ENCODE data around the gene VRK3.

The VRK3 gene

DNA sequence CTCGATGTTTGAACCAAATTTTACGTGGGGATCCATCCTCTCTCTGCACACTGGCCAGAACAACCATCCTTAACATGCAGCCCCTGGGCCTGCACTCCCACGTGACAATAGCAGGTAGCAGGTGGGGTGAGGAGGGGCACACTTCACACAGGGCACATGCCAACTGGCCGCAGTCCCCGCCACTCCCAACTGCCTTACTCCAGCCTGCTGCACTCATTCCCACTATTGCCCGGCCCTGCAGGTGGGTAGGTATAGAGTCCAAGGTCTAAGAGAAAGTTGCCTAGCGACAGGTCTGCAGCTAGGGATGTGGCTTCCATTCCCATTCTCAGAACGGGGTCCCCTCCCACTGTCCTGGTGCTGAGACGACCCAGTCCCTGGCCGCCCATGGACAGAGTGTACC lies 18.0 kb downstream of the VRK3 start:
- H3K36me3 ChIP-seq = peaks cover 96% of the 10 kb centered on the region
- peaks cover 78% of the 10 kb centered on the region for H4K20me1 ChIP-seq

DNA sequence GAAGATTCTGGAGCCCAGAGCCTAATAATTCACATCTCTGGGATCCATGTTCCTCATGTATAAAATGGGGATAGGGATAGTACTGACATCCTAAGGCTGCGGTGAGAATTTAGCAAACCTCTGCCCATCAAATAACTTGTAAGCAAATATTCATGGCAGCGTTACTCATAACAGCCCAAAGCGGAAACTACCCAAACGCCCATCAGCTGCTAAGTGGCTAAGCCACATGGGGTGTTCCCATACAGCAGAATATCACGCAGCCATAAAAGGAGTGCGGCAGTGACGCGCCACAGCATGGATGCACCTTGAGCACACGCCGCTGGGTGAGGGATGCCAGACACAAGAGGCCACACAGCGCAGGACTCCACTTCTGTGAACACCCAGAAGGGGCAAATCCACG lies 19.7 kb downstream of the VRK3 start:
- peaks cover 96% of the 10 kb centered on the region for H3K36me3 ChIP-seq
- TF ChIP-seq Cebpa-rat (IDR thresholded peaks at IDR 0.05) = no peak
- peaks cover 83% of the 10 kb centered on the region for H4K20me1 ChIP-seq
- H3K27ac ChIP-seq = no peak overlapping the region
- no peaks in the 10 kb centered on the region for H3K9me3 ChIP-seq
- no peaks in the 10 kb centered on the region for H3K27me3 ChIP-seq
- peaks cover 19% of the 10 kb centered on the region for H3K4me1 ChIP-seq
- no peak overlapping the region for H3K9ac ChIP-seq
- no peak overlapping the region for H3K4me3 ChIP-seq
- H3K4me2 ChIP-seq = no peak overlapping the region

More for the DNA sequence above, 18.0 kb downstream of the VRK3 start:
- H3K27ac ChIP-seq = no peak overlapping the region
- no peaks in the 10 kb centered on the region for H3K9me3 ChIP-seq
- H3K9ac ChIP-seq = no peak overlapping the region
- H3K4me3 ChIP-seq = no peak overlapping the region
- H3K27me3 ChIP-seq = no peaks in the 10 kb centered on the region
- H3K4me2 ChIP-seq = no peak overlapping the region
- no peak for TF ChIP-seq Cebpa-rat (IDR thresholded peaks at IDR 0.05)
- H3K4me1 ChIP-seq = peaks cover 19% of the 10 kb centered on the region

DNA sequence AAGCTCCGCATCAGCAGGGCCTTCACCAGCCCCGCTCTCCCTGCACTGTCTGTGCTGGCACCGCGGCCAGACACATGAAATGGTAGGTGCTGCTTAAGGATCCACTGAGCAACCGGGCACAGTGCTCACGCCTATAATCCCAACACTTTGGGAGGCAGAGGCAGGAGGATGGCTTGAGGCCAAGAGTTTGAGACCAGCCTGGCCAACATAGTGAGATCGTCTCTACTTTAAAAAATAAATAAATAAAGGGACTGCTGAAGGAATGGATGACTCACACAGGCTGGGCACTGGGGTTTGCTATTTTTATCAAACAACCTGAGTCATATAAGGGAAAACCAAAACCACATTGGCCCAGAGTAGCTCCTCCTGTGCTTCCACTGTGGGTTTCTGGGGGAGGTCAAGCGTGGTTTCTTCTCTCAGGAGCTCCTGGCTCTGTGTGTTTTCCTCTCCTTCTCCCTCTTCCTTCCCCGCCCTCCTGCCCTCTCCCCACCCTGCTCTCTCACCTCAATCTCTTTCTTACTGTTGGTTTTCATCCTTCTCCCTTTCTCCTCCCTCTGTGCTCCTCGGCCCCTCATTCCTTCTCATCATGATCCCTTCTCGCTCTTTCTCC lies 21.3 kb downstream of the VRK3 start:
- Histone ChIP-seq H3K9me3 (no peaks in the 10 kb centered on the region), H3K27ac (peak overlapping the region; percentile 51; the same call in 1 of the 2 replicates), H3K4me3 (no peak overlapping the region), H3K4me2 (peak overlapping the region; percentile 71), H3K4me1 (peaks cover 19% of the 10 kb centered on the region), H3K9ac (peak overlapping the region; percentile 33; the same call in 1 of the 2 replicates), H4K20me1 (peaks cover 92% of the 10 kb centered on the region), H3K36me3 (peaks cover 99% of the 10 kb centered on the region), H3K27me3 (no peaks in the 10 kb centered on the region)
- TF ChIP-seq Cebpa-rat (IDR thresholded peaks at IDR 0.05) = no peak

DNA sequence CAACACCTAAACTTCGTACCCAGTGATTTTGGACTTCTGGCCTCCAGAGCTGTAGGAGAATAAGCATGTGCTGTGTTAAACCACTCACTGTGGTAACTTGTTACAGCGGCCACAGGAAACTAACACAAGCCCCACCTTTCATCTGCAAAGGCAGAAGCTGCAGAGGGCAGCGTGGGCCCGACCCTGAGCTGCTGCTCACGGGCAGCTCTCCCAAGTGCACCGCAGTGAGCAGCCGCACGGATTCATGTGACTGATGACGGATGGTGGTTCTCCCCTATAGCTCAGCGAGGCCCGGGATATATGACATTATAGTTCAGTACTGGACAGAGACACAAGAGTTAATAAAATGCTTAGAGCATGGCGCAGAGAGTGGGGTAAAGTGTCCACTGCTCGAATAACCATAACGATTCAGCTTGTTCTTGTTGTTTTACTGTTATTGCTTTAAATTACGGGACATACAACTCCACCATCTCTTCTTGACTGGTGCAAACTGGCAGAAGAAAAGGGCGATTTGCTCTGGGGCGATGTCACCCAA lies 21.9 kb downstream of the VRK3 start:
- Histone ChIP-seq H3K36me3 (peaks cover 99% of the 10 kb centered on the region), H3K9ac (no peak overlapping the region), H4K20me1 (peaks cover 92% of the 10 kb centered on the region), H3K4me2 (peak overlapping the region; percentile 71), H3K27ac (no peak overlapping the region), H3K27me3 (no peaks in the 10 kb centered on the region), H3K4me1 (peaks cover 19% of the 10 kb centered on the region), H3K9me3 (no peaks in the 10 kb centered on the region), H3K4me3 (no peak overlapping the region)
- TF ChIP-seq Cebpa-rat (IDR thresholded peaks at IDR 0.05) = no peak

DNA sequence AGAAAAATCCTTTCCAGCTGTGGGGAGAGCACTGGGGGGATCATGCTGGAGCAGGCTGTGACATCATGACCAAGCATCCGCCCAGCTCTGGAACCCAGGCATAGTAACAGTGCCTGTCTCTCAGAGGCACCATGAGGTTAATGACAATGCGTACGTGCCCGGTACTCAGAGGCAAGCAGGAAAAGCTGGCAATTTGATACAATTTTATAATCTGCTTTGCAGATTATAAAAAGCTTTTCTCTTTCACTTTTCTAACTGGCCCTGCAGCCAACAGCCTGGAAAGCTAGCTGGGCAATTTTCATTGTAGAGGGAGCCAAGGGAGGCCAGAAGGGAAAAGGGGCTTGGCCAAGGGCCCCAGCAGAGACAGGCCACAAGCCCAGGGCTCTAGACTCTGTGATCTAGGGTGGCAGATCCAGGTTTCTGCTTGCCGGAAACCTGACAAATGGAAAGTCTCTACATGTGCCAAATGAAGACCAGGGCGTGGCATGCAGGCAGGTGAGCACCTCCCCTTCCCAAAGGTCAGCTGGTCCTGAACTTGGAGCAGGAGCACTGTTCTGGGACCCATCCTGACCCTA lies 22.7 kb downstream of the VRK3 start:
- H3K9me3 ChIP-seq = no peaks in the 10 kb centered on the region
- H3K36me3 ChIP-seq = peaks cover 99% of the 10 kb centered on the region
- H3K9ac ChIP-seq = no peak overlapping the region
- H3K27ac ChIP-seq = no peak overlapping the region
- H3K27me3 ChIP-seq = no peaks in the 10 kb centered on the region
- H3K4me1 ChIP-seq = peaks cover 19% of the 10 kb centered on the region
- no peak overlapping the region for H3K4me3 ChIP-seq
- no peak for TF ChIP-seq Cebpa-rat (IDR thresholded peaks at IDR 0.05)
- H3K4me2 ChIP-seq = no peak overlapping the region
- peaks cover 92% of the 10 kb centered on the region for H4K20me1 ChIP-seq

DNA sequence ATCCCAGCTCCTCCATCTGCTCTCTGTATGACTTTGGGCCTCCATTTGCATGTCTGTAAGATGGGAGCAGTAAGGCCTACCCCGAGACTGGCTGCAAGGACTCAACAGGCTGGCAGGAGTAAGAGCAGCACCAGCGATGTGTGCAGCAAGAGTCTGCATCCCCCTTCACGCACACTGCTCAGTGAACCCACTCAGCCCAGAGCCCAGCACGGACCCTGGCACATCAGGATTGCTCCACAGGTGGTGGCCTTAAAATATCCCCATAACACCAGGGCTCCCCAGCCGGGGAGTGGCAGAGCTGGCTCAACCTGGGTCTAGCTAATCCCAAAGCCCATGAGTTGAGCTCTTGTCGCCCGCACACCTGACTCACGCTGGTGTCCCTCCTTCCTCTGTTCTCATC lies 23.4 kb downstream of the VRK3 start:
- no peaks in the 10 kb centered on the region for H3K27me3 ChIP-seq
- H3K4me1 ChIP-seq = peaks cover 19% of the 10 kb centered on the region
- peaks cover 99% of the 10 kb centered on the region for H3K36me3 ChIP-seq
- no peak overlapping the region for H3K4me3 ChIP-seq
- no peak overlapping the region for H3K4me2 ChIP-seq
- H4K20me1 ChIP-seq = peaks cover 91% of the 10 kb centered on the region
- TF ChIP-seq Cebpa-rat (IDR thresholded peaks at IDR 0.05) = no peak
- H3K9me3 ChIP-seq = no peaks in the 10 kb centered on the region
- H3K27ac ChIP-seq = no peak overlapping the region
- H3K9ac ChIP-seq = no peak overlapping the region

DNA sequence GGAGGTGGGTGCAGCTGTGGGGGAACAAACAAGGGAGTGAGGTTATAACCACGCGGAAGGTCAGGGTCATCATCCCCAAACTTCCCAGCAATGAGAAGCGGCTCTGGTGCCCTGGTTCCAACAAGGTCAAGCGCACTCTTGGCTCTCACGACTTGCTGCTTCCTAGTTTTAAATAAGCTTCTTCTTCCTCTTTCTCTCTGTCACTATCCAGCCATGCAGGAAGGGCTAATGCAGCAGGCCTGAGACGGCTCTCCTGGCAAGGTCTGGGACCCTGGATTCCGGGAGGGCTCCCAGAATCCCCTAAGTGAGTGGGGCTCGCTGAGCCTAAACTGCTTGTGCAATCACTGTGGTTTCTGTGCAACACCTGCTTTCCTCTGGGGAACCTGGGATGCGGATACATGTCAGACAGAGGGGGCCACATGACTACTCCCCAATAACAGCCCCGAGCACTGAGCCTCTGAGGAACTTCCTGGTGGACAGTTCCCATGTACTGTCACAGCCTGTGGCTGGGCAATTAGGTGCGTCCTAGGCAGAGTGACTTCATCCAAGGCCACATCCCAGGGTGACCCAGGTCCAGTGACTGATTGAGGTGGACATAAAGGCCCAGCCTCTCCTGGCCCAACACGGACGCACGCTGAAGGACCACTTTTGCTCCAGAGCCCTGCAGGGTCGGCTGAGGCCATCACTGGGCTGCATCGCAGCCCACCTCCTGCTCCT lies 24.2 kb downstream of the VRK3 start:
- Histone ChIP-seq H3K9ac (no peak overlapping the region), H3K4me3 (no peak overlapping the region), H3K27ac (no peak overlapping the region), H3K4me2 (no peak overlapping the region), H3K36me3 (peaks cover 99% of the 10 kb centered on the region), H3K9me3 (no peaks in the 10 kb centered on the region), H4K20me1 (peaks cover 88% of the 10 kb centered on the region), H3K27me3 (no peaks in the 10 kb centered on the region), H3K4me1 (peaks cover 19% of the 10 kb centered on the region)
- no peak for TF ChIP-seq Cebpa-rat (IDR thresholded peaks at IDR 0.05)

DNA sequence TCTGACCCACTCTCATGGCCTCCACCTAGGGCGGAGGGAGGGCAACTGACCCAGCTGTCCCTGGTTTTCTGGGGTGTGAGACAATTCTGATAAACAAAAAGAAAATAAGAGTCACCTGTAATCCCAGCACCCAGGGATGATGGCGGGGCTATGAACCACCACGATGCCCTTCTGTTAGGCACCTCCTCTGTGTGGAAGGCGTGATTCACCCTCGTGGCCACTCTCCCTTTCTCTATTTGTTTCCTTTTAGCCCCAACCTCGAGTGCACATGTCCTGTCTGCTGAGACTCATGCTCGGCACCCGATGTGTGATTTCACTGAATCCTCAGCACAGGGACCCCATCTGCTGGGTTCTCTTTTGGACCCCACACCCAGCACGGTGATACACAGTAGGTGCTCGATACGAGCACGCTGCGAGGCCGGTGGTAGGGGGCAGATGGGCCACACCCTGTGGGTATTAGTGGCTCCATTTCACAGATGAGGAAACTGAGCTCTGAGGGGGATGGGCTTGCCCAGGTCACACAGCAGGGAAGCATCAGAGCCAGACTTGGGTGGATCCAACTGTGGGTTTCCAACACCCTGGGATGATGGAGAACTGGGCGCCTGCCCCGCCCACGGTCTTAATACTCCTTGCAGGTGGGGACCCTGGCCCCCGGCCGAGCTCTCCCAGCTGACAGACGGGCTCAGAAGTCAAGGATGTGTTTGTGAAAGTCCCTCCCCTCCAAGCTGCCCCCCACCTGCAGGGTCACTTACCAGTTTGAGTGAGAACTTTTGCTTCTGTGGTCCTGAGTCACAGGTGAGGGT lies 24.9 kb downstream of the VRK3 start:
- Histone ChIP-seq H3K4me2 (no peak overlapping the region), H3K4me3 (no peak overlapping the region), H3K9me3 (no peaks in the 10 kb centered on the region), H3K27me3 (no peaks in the 10 kb centered on the region), H4K20me1 (peaks cover 84% of the 10 kb centered on the region), H3K36me3 (peaks cover 99% of the 10 kb centered on the region), H3K27ac (no peak overlapping the region), H3K9ac (no peak overlapping the region), H3K4me1 (peaks cover 22% of the 10 kb centered on the region)
- TF ChIP-seq Cebpa-rat (IDR thresholded peaks at IDR 0.05) = no peak

DNA sequence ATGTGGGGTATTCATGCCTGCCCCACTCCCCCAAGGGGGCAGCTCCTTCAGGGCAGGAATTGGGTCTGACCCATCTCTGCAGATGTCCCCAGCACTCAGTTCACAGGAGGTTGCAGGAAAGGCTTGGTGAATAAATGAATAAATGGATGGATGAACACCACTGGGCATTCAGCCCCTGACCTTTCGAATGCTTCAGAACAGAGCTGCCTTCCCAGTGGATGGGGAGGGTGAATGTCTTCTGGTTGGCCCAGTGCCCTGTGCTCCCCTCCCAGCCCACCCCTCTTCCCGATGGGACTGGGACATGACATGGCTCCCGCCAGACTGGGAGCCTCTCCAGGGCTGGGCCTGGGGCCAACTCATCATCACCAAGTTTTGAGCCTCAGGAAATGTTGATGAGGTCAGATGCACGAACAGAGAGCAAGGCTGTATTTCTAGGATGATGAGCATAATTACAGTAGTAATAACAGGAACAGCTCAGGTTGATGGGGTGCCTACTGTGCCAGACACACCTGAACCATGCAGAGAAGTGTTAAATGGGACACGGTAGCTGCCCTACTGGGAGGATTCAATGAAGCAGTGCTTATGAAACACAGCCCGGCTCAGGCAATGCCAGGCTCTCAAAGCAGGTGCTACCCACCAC lies 25.7 kb downstream of the VRK3 start:
- H3K4me2 ChIP-seq = no peak overlapping the region
- no peak overlapping the region for H3K4me3 ChIP-seq
- H4K20me1 ChIP-seq = peaks cover 84% of the 10 kb centered on the region
- no peak overlapping the region for H3K27ac ChIP-seq
- no peak for TF ChIP-seq Cebpa-rat (IDR thresholded peaks at IDR 0.05)
- peaks cover 22% of the 10 kb centered on the region for H3K4me1 ChIP-seq
- no peak overlapping the region for H3K9ac ChIP-seq
- no peaks in the 10 kb centered on the region for H3K9me3 ChIP-seq
- peaks cover 99% of the 10 kb centered on the region for H3K36me3 ChIP-seq
- H3K27me3 ChIP-seq = no peaks in the 10 kb centered on the region
